Measurements from ENCODE around the gene MBD5. TPM values are rescaled to one million over a fixed set of nuclear protein-coding genes. Genes with fewer than 3 reads are reported as not detected.
A peak's percentile ranks its signal among the peaks of the same experiment; 100 is the strongest.

The MBD5 gene
- total RNA-seq, 1 experiment from 2014 or later, result 18.0 TPM

DNA sequence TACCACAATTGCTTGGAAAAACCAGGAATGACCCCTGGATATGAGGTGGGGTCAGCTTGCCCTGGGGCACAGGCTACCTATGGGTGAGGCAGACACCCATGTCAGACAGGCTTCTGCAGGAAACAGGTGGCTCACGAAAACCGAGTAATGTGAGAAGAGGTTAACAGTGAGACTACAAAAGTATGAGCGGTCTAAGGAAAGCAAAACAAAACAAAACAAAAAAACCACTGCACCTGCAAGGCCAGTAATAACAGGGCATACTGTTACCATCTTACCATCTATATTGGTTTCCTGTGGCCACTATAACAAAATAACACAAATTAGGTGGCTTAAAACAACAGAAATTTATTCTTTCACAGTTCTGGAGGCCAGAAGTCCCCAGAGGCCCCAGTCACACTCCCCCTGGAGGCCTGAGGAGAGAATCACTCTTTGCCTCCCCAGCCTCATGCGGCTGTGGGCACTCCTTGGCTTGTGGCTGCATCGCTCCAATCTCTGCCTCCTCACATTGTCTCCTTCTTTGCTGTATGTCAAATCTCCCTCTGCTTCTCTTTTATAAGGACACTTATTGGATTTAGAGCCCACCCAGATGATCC is 537.0 kb downstream of the MBD5 start:
- no peaks in the 10 kb centered on the region for H3K36me3 ChIP-seq
- DNase-seq, result no peak
- H3K9me3 ChIP-seq (replicated peaks), result no peaks in the 10 kb centered on the region
- peaks cover 6% of the 10 kb centered on the region; the same call in 1 of the 2 replicates for H3K4me1 ChIP-seq
- no peaks in the 10 kb centered on the region for H3K27me3 ChIP-seq
- H3K27ac ChIP-seq, result no peak overlapping the region
- H3K4me3 ChIP-seq, result no peak overlapping the region

DNA sequence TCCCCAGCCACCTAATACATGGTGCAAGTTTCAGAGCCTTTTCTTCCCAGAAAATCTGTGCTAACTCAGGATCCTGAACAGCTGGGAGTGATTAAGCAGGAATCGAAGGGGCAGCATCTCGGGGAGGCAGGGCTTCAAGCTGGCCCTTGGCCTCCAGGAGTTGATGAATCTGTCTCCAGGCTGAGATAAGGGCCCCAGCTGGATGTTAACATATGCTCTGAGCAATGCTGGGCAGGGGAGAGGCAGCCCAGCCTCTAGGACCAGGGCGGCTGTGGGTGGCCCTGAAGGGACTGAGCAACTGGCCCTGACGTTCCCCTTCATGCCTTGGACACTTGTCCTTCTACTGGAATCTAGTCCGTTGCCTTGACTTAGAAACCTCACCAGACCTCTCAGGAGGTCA is 539.6 kb downstream of the MBD5 start:
- DNase-seq, result peak; percentile 13 to 31
- Histone ChIP-seq H3K27me3 (no peaks in the 10 kb centered on the region), H3K27ac (no peak overlapping the region; the same call in 1 of the 2 replicates), H3K4me1 (peaks cover 6% of the 10 kb centered on the region; the same call in 1 of the 2 replicates), H3K36me3 (no peaks in the 10 kb centered on the region), H3K4me3 (no peak overlapping the region), H3K9me3 (replicated peaks) (no peaks in the 10 kb centered on the region)

- Histone ChIP-seq H3K27me3 (no peaks in the 10 kb centered on the region), H3K9me3 (replicated peaks) (no peaks in the 10 kb centered on the region), H3K36me3 (no peaks in the 10 kb centered on the region), H3K27ac (no peak overlapping the region), H3K4me1 (peaks cover 6% of the 10 kb centered on the region; the same call in 1 of the 2 replicates), H3K4me3 (no peak overlapping the region)
- DNase-seq, result no peak
Measured at GRCh38 chr2:148561389-148561788, 540.5 kb downstream of the MBD5 start.

DNA sequence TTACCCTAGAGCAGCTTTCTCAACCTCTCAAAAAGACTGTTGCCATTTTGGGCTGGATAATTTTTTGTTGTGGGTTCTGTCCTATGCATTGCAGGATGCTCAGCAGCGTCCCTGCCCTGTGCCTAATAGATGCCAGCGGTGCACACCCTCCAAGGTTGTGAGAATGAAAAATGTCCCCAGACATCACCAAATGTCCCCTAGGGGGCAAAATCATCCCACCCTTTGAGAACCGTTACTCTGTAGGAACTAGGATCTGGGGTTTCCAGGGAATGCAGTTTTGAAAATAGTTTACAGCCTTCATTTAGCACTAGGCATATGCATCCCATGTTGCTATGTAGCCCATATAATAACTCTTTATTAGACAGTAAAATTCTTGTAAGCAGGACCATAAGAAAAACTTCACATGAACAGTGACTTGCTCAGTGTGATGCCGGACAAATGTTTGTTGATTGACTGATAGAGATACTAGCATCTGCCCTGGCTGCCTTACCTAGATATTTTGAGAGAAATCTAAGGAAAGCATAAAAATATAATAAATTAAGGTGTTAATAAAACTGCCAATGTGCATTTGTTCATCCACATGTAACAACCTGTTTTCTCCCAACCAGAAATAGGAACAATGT is 544.5 kb downstream of the MBD5 start:
- no peaks in the 10 kb centered on the region for H3K36me3 ChIP-seq
- peaks cover 4% of the 10 kb centered on the region; the same call in 1 of the 2 replicates for H3K4me1 ChIP-seq
- H3K27me3 ChIP-seq, result no peaks in the 10 kb centered on the region
- H3K9me3 ChIP-seq (replicated peaks), result no peaks in the 10 kb centered on the region
- H3K27ac ChIP-seq, result no peak overlapping the region
- DNase-seq, result peak; percentile 23 to 63
- H3K4me3 ChIP-seq, result no peak overlapping the region

Other genes with a start within 250 kb of the MBD5 start
- 23.8 and 27.0 TPM in 2 replicates for gene ACVR2A, start 176.1 kb upstream of the MBD5 start, total RNA-seq (2014; rRNA removed; shearing (Covaris generic))
- 84.7 and 108 TPM in 2 replicates for gene ORC4, start 354 bp upstream of the MBD5 start, total RNA-seq (2014; rRNA removed; shearing (Covaris generic))

Data from SJCRH30 (cell line).